HG03571 (cell line): ENCODE measurements around the gene PGS1.

Source experiments
- ATAC-seq: cut with Tn5 transposase; IDR thresholded peaks from one replicate; pipeline ENCODE4 v1.9.1; 2021; ENCODE audit not compliant: unreplicated experiment

Gene PGS1

GRCh38 chr17:78383725-78384471, 5.4 kb downstream of the PGS1 start:
- no peak for ATAC-seq

- ATAC-seq, result no peak
These were observed 6.2 kb downstream of the PGS1 start for GRCh38 chr17:78384479-78385175.

DNA sequence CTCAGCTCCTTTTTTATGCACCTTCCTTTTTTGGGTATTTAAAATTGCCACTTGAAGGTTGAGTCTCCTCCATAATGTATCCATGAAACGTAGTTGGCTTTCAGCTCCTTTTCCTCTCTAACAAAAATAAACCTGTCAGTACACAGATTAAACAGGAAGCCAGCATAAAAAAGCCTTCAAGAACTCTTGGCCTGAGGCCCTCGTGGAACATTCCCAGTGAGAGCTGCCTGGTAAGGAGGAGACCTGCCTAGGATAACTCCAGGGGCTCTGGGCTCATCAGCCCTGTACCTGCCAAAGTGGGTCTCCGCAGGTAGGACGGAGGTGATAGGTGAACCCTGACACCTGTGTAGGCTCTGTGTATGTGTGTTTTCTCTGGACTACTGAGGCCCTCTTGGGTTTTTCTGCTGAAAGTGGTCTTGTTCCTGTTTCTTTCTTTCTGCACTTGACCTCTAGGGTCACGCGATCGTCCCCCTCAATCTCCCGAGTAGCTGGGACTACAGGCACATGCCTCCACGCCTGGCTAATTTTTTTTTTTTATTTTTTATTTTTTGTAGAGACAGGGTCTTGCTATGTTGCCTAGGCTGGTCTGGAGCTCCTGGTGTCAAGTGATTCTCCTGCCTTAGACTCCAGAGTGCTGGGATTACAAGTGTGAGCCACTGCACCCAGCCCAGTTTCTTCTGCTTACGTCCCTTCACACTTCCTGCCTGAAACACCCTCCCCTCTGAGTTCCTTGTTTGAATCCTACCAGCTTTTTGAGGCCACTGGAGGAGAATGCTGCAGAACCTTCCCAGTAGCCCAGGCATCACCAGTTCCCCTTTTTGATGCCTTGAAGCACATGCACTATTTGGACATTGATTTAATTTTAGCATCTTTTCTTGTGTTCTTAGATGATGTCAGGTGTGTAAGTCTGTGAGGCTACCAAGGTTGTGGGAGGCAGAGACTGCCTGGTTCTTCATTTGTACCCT, 9.8 kb downstream of the PGS1 start:
- no peak for ATAC-seq

GRCh38 chr17:78390241-78391050, 12.0 kb downstream of the PGS1 start:
- no peak for ATAC-seq

- ATAC-seq, result no peak
These were observed 12.6 kb downstream of the PGS1 start for GRCh38 chr17:78391051-78391431.

DNA sequence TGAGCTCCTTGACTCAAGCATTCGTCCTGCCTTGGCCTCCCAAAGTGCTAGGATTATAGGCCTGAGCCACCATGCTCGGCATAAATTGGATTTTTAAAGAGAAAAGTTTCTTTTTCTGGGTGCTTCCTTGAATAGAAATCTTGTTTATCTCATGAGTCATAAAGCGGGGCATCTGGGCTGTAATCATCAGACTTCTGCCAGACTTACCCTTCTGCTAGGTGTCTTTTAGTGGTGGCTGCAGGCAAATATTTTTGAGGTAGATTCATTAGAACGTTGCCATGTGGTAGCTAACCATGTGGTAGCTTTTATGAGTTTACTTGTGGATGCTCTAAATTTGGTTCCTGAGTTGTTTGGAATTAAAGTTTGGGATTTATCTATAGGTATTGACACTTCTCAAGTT, 13.4 kb downstream of the PGS1 start:
- no peak for ATAC-seq

DNA sequence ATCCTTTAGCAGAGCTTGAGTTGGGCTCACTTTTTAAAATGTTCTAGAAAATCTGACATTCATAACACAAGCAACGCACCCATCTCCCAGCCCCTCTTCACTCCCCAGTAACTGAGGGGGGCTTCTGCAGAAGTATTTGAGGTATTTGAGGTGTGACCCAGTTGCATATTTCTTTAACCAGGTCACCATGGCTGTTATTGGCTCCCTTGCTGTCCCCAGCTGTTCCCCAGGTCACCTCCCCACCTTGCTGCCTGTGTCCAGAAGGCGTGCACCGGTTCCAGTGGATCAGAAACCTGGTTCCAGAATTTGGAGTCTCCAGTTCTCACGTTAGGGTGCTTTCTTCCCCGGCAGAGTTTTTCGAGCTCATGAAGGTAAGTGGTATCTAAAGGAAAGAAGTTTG, 13.8 kb downstream of the PGS1 start:
- ATAC-seq, result no peak

- ATAC-seq, result no peak
These were observed 15.1 kb downstream of the PGS1 start for GRCh38 chr17:78393575-78393974.

GRCh38 chr17:78394209-78394608, 15.8 kb downstream of the PGS1 start:
- no peak for ATAC-seq

- ATAC-seq, result no peak
These were observed 16.7 kb downstream of the PGS1 start for GRCh38 chr17:78395155-78395554.

GRCh38 chr17:78396441-78397337, 18.2 kb downstream of the PGS1 start:
- ATAC-seq, result no peak

GRCh38 chr17:78397681-78398101, 19.2 kb downstream of the PGS1 start:
- no peak for ATAC-seq

- ATAC-seq, result no peak
These were observed 19.9 kb downstream of the PGS1 start for GRCh38 chr17:78398390-78398789.

DNA sequence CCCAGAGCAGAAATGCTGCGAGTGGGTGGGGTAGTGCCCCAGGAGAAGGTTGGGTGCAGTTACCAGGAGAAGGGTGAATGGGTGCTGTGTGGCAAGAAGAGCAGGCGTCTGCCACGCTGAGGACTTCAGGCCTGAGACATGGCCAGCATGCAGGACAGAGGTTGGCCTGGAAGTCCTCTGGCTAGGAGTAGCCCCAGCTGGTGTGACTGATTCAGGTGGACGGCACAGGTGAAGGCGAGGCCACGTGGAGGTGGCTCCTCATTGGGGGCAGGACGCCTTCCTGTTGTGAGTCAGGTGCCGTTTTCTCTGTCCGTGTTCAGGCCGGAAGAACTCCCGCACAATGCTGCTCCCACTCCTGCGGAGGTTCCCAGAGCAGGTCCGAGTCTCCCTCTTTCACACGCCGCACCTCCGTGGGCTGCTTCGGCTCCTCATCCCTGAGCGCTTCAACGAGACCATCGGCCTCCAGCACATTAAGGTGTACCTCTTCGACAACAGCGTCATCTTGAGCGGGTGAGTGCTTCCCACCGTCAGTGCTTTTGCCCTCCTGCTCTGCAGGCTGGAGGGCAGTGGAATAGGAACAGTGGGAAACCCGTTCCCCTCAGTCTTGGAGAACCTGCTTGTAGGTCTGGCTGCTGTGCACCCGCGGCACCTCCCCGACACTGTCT, 20.7 kb downstream of the PGS1 start:
- ATAC-seq, result no peak

DNA sequence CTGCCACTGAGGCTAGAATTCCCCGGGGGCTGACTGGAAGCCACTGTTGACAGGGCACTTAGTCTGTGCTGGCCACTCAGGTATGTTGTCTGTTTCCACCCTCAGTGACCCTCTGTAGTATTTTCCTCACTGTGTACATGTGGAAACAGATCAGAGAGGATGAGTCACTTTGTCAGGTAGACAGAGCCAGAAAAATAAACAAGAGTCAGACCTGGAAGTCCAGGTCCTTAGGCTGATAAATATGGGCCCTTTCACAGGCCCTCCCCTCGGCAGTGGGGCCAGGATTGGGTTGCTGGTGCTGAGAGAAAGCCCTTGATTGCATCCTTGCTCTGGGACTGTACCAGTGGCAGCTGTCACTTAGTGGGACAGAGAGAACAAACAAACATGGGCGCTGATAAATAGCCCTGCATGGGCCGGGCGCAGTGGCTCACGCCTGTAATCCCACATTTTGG, 21.3 kb downstream of the PGS1 start:
- ATAC-seq, result no peak

DNA sequence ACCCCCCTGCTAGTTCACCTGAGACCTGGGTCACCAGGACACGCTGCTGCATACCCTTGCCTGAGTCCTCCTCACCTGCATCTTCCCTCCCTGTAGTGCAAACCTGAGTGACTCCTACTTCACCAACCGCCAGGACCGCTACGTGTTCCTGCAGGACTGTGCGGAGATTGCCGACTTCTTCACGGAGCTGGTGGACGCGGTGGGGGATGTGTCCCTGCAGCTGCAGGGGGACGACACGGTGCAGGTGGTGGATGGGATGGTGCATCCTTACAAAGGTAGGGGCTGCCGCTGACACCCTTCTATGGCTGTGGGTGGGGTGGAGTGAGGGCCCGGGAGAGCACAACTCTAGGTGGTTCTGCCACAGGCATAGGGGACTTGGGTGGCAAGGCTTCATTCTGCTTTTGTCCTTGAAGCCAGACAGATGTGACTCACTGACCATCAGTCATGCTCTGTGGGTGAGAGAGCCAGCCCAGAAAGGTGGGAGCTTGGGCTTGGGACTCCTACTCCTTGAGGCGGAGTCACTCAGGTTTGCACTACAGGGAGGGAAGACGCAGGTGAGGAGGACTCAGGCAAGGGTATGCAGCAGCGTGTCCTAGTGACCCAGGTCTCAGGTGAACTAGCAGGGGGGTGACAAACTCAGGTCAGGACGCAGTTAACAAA, 22.3 kb downstream of the PGS1 start:
- ATAC-seq, result no peak

- no peak for ATAC-seq
These were observed 22.8 kb downstream of the PGS1 start for GRCh38 chr17:78401246-78401645.

- no peak for ATAC-seq
These were observed 23.4 kb downstream of the PGS1 start for GRCh38 chr17:78401891-78402290.

DNA sequence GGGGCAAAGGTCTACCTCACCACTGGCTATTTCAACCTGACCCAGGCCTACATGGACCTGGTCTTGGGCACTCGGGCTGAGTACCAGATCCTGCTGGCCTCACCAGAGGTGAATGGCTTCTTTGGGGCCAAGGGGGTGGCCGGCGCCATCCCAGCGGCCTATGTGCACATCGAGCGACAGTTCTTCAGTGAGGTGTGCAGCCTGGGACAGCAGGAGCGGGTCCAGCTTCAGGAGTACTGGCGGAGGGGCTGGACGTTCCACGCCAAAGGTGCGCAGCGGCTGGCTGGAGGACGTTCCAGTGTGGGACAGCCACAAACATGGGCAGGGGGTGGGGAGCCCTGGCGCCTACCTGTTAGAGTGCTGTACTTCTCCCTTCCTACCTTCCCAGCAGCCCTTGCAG, 25.4 kb downstream of the PGS1 start:
- no peak for ATAC-seq
